Ascending aorta (tissue), 2 donors: ENCODE results near the gene DENR. TPM values are rescaled to one million over a fixed set of nuclear protein-coding genes. Genes with fewer than 3 reads are reported as not detected.

Source experiments
- DNase-seq, 2 donors: peaks; one replicate each; pipeline ENCODE4 v3.0.0-alpha.2; 2019; ENCODE audit warnings: low spot score in 2 of 2
- H3K27ac ChIP-seq, 2 donors: fragments of 200-600 bp; sonication (generic); one replicate each; pipeline ENCODE4 v1.5.1; 2016 to 2017; ENCODE audit warnings: mild to moderate bottlenecking in 1 of 2
- H3K27me3 ChIP-seq: fragments of 200-600 bp; sonication (generic); one replicate; pipeline ENCODE4 v1.5.1; 2017
- H3K36me3 ChIP-seq, 2 donors: fragments of 200-600 bp; sonication (generic); one replicate each; pipeline ENCODE4 v1.5.1; 2016
- H3K4me1 ChIP-seq, 2 donors: fragments of 200-600 bp; sonication (generic); one replicate each; pipeline ENCODE4 v1.5.1; 2016 to 2017; ENCODE audit warnings: mild to moderate bottlenecking in 1 of 2
- H3K4me3 ChIP-seq, 2 donors: fragments of 200-600 bp; sonication (generic); one replicate each; pipeline ENCODE4 v1.5.1; 2016 to 2017; ENCODE audit warnings: mild to moderate bottlenecking in 1 of 2
- H3K9me3 ChIP-seq, 2 donors: fragments of 200-600 bp; sonication (generic); one replicate each; pipeline ENCODE4 v1.5.1; 2016
- CTCF ChIP-seq, 3 experiments: fragments of 200-600 bp in 2 of 3; fragments of 450-650 bp in 1 of 3; sonication (generic) in 2 of 3; IDR thresholded peaks; one replicate each; pipeline ENCODE4 v1.5.1; 2016 to 2019; ENCODE audit warnings: antibody characterized with exemption in 3 of 3, mild to moderate bottlenecking in 1 of 3, moderate library complexity in 1 of 3
- intact Hi-C: fragments of 100-400 bp; cut with DNase I; formaldehyde crosslinking; loops from one replicate; pipeline ENCODE4 v1.15.1; 2023
- total RNA-seq: library from RNA; depleted of rRNA; stranded (reverse); fragments of >200 nt; gene quantifications from one replicate; pipeline ENCODE4 v1.1.0, GENCODE V29; 2016

Gene DENR
- total RNA-seq, 1 donor from 2014 or later, result 12.2 TPM

- no peak for DNase-seq
- Histone ChIP-seq H3K36me3 (no peaks in the 10 kb centered on the region), H3K27me3 (no peaks in the 10 kb centered on the region), H3K4me1 (peaks cover 0 to 4% of the 10 kb centered on the region in 2 donors), H3K9me3 (no peaks in the 10 kb centered on the region), H3K4me3 (no peak overlapping the region), H3K27ac (no peak overlapping the region)
- TF ChIP-seq CTCF (IDR thresholded peaks at IDR 0.05), result no peak
- intact Hi-C loops, result no loop called here
Measured at GRCh38 chr12:122721057-122721545, 31.5 kb upstream of the DENR start.

- Histone ChIP-seq H3K27ac (no peak overlapping the region), H3K27me3 (no peaks in the 10 kb centered on the region), H3K36me3 (no peaks in the 10 kb centered on the region), H3K9me3 (no peaks in the 10 kb centered on the region), H3K4me3 (no peak overlapping the region), H3K4me1 (peaks cover 0 to 4% of the 10 kb centered on the region in 2 donors)
- TF ChIP-seq CTCF (IDR thresholded peaks at IDR 0.05), result no peak
- DNase-seq, result no peak
- intact Hi-C loops, result no loop called here
Measured at GRCh38 chr12:122722387-122722786, 30.2 kb upstream of the DENR start.

GRCh38 chr12:122724641-122725243 lies 27.9 kb upstream of the DENR start:
- Histone ChIP-seq H3K27ac (no peak overlapping the region), H3K27me3 (no peaks in the 10 kb centered on the region), H3K36me3 (no peaks in the 10 kb centered on the region), H3K4me3 (no peak overlapping the region), H3K4me1 (peaks cover 0 to 4% of the 10 kb centered on the region in 2 donors), H3K9me3 (no peaks in the 10 kb centered on the region)
- no peak for DNase-seq
- no peak for TF ChIP-seq CTCF (IDR thresholded peaks at IDR 0.05)
- intact Hi-C loops, result no loop called here

- Histone ChIP-seq H3K27ac (no peak overlapping the region), H3K36me3 (no peaks in the 10 kb centered on the region), H3K9me3 (no peaks in the 10 kb centered on the region), H3K27me3 (no peaks in the 10 kb centered on the region), H3K4me3 (no peak overlapping the region), H3K4me1 (peaks cover 0 to 5% of the 10 kb centered on the region in 2 donors)
- TF ChIP-seq CTCF (IDR thresholded peaks at IDR 0.05), result no peak
- no peak for DNase-seq
- intact Hi-C loops, result no loop called here
Measured at GRCh38 chr12:122725452-122726079, 27.1 kb upstream of the DENR start.

- intact Hi-C loops, result no loop called here
- no peak overlapping the region for H3K27ac ChIP-seq
- no peaks in the 10 kb centered on the region for H3K9me3 ChIP-seq
- no peak overlapping the region for H3K4me3 ChIP-seq
- no peaks in the 10 kb centered on the region for H3K27me3 ChIP-seq
- TF ChIP-seq CTCF (IDR thresholded peaks at IDR 0.05), result no peak
- H3K36me3 ChIP-seq, result no peaks in the 10 kb centered on the region
- peaks cover 0 to 5% of the 10 kb centered on the region in 2 donors for H3K4me1 ChIP-seq
- no peak for DNase-seq
Measured at GRCh38 chr12:122726080-122726558, 26.5 kb upstream of the DENR start.
